A673 (cell line): ENCODE measurements around the gene ZC3HAV1.

Experiments
- CTCF ChIP-seq: fragments of 300-800, 200-600 bp; sonication (generic); conservative IDR thresholded peaks from 2 replicates; pipeline ENCODE4 v1.5.1; 2017; ENCODE audit warnings: low read depth, mild to moderate bottlenecking, antibody characterized with exemption, low read length, moderate library complexity, mixed read lengths
- EZH2 ChIP-seq: fragments of 200-600 bp; sonication (generic); IDR thresholded peaks from 2 replicates; pipeline ENCODE4 v1.6.1; 2017; ENCODE audit warnings: borderline replicate concordance, low read depth, mild to moderate bottlenecking, mixed read lengths, antibody characterized with exemption, low read length; ENCODE audit not compliant: poor library complexity, severe bottlenecking

GRCh38 chr7:139071680-139072079 is 37.8 kb downstream of the ZC3HAV1 start:
- TF ChIP-seq CTCF: no peak
- no peak for TF ChIP-seq EZH2
